ENCODE measurements around the gene FAM151A. TPM values are rescaled to one million over a fixed set of nuclear protein-coding genes. Genes with fewer than 3 reads are reported as not detected.

The FAM151A gene
- total RNA-seq, 1 donor from 2014 or later: not detected

GRCh38 chr1:54614563-54614962, 8.8 kb downstream of the FAM151A start:
- H3K4me1 Mint-ChIP-seq (ENCODE audit: low read depth, unreplicated experiment): peaks cover 7% of the 10 kb centered on the region
- peaks cover 7% of the 10 kb centered on the region for H3K9me3 Mint-ChIP-seq (ENCODE audit: unreplicated experiment)
- TF ChIP-seq, protein P1, sequence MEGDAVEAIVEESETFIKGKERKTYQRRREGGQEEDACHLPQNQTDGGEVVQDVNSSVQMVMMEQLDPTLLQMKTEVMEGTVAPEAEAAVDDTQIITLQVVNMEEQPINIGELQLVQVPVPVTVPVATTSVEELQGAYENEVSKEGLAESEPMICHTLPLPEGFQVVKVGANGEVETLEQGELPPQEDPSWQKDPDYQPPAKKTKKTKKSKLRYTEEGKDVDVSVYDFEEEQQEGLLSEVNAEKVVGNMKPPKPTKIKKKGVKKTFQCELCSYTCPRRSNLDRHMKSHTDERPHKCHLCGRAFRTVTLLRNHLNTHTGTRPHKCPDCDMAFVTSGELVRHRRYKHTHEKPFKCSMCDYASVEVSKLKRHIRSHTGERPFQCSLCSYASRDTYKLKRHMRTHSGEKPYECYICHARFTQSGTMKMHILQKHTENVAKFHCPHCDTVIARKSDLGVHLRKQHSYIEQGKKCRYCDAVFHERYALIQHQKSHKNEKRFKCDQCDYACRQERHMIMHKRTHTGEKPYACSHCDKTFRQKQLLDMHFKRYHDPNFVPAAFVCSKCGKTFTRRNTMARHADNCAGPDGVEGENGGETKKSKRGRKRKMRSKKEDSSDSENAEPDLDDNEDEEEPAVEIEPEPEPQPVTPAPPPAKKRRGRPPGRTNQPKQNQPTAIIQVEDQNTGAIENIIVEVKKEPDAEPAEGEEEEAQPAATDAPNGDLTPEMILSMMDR (IDR thresholded peaks at IDR 0.05; ENCODE audit: partially characterized antibody, unreplicated experiment): no peak
- H3K27ac Mint-ChIP-seq (ENCODE audit: unreplicated experiment): no peak overlapping the region
- no peak for DNase-seq
- H3K27me3 Mint-ChIP-seq (ENCODE audit: unreplicated experiment): peaks cover 8% of the 10 kb centered on the region
- no peak overlapping the region for H3K4me3 Mint-ChIP-seq (ENCODE audit: unreplicated experiment)
- no peaks in the 10 kb centered on the region for H3K36me3 Mint-ChIP-seq (ENCODE audit: unreplicated experiment)

GRCh38 chr1:54614024-54614423, 9.3 kb downstream of the FAM151A start:
- TF ChIP-seq, protein P1 (IDR thresholded peaks at IDR 0.05; ENCODE audit: partially characterized antibody, unreplicated experiment): no peak
- Mint-ChIP-seq H3K4me3 (ENCODE audit: unreplicated experiment) (no peak overlapping the region), H3K36me3 (ENCODE audit: unreplicated experiment) (no peaks in the 10 kb centered on the region), H3K27ac (ENCODE audit: unreplicated experiment) (peak overlapping the region; percentile 14), H3K9me3 (ENCODE audit: unreplicated experiment) (peaks cover 9% of the 10 kb centered on the region), H3K4me1 (ENCODE audit: low read depth, unreplicated experiment) (peaks cover 8% of the 10 kb centered on the region), H3K27me3 (ENCODE audit: unreplicated experiment) (peaks cover 8% of the 10 kb centered on the region)
- no peak for DNase-seq

- DNase-seq: peak; percentile 68
- H3K27ac Mint-ChIP-seq (ENCODE audit: unreplicated experiment): peak overlapping the region; percentile 93
- peaks cover 10% of the 10 kb centered on the region for H3K4me1 Mint-ChIP-seq (ENCODE audit: low read depth, unreplicated experiment)
- H3K36me3 Mint-ChIP-seq (ENCODE audit: unreplicated experiment): no peaks in the 10 kb centered on the region
- peaks cover 9% of the 10 kb centered on the region for H3K27me3 Mint-ChIP-seq (ENCODE audit: unreplicated experiment)
- no peak overlapping the region for H3K4me3 Mint-ChIP-seq (ENCODE audit: unreplicated experiment)
- TF ChIP-seq, protein P1 (IDR thresholded peaks at IDR 0.05; ENCODE audit: partially characterized antibody, unreplicated experiment): no peak
- peaks cover 10% of the 10 kb centered on the region for H3K9me3 Mint-ChIP-seq (ENCODE audit: unreplicated experiment)
These were observed 11.7 kb downstream of the FAM151A start for GRCh38 chr1:54611621-54612020.

DNA sequence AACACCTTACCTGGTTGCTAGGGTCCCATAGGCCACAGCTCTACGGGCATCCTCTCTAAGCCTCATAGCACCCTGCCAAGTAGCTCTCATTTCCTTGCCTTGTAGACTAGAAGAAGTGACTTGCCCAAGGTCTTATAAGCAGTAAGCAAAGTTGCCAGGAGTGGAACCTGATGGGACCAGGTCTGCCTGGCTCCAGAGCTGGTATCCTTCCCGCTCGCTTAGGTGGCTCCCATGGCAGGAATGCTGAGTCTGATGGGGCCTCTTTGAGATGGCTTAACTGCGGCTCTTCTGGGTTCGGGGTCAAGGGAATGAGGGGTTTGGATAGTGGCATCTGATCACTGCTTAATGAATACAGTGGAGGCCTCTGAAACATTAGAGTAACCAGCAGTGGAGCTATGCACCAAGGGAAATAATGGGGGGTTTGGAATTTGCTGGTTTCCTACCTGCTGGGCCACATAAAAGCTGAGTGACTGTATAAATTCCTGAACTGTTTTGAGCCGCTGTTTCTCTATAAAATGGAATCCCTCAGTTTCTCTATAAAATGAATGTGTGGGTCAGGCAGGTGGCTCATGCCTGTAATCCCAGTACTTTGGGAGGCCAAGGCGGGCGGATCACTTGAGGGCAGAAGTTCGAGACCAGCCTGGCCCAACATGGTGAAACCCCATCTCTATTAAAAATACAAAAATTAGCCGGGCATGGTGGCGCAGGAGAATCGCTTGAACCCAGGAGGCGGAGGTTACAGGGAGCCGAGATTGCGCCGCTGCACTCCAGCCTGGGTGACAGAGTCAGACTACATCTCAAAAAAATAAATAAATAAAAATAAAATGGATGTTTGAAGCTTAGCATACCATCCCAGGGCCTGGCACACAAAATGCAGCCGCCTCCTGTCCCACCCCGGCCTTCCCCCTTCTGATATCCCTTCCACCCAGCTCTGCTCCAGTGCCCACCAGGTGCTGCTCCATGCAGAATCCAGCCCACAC, 12.4 kb downstream of the FAM151A start:
- Mint-ChIP-seq H3K4me3 (ENCODE audit: unreplicated experiment) (no peak overlapping the region), H3K27me3 (ENCODE audit: unreplicated experiment) (peaks cover 9% of the 10 kb centered on the region), H3K9me3 (ENCODE audit: unreplicated experiment) (peaks cover 12% of the 10 kb centered on the region), H3K4me1 (ENCODE audit: low read depth, unreplicated experiment) (peaks cover 10% of the 10 kb centered on the region), H3K27ac (ENCODE audit: unreplicated experiment) (peak overlapping the region; percentile 93), H3K36me3 (ENCODE audit: unreplicated experiment) (no peaks in the 10 kb centered on the region)
- DNase-seq: no peak
- TF ChIP-seq, protein P1 (IDR thresholded peaks at IDR 0.05; ENCODE audit: partially characterized antibody, unreplicated experiment): no peak

GRCh38 chr1:54610048-54610447, 13.3 kb downstream of the FAM151A start:
- peak; percentile 38 for DNase-seq
- TF ChIP-seq, protein P1 (IDR thresholded peaks at IDR 0.05; ENCODE audit: partially characterized antibody, unreplicated experiment): no peak
- H3K27ac Mint-ChIP-seq (ENCODE audit: unreplicated experiment): no peak overlapping the region
- H3K4me3 Mint-ChIP-seq (ENCODE audit: unreplicated experiment): peak overlapping the region; percentile 34
- peaks cover 14% of the 10 kb centered on the region for H3K4me1 Mint-ChIP-seq (ENCODE audit: low read depth, unreplicated experiment)
- no peaks in the 10 kb centered on the region for H3K36me3 Mint-ChIP-seq (ENCODE audit: unreplicated experiment)
- peaks cover 12% of the 10 kb centered on the region for H3K9me3 Mint-ChIP-seq (ENCODE audit: unreplicated experiment)
- H3K27me3 Mint-ChIP-seq (ENCODE audit: unreplicated experiment): peaks cover 13% of the 10 kb centered on the region
